ENCODE measurements around the gene MCF2L2.

DNA sequence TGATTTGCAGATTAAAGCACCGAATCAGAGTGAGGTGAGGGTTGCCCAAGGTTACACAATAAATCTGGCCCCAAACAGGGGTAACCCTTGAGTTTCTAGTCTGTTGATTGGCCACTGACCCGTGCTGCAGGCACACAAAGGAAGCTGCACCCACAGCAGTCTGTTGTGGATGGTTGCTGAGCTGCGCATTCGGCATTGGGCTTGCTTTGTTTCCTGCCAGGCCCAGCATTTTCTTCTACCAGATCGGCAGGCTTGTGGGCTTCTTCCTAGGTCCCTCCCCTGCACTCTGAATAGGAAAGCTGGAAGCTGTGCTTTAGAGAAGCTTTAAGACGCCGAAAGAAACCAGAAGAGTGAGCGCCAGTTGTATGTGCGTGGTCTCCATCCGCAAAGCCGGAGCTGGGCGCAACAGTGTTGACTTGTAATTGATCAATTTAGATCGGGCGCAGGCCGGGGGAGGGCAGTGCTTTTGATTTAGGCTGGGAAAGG, 163.2 kb downstream of the MCF2L2 start:
- TF ChIP-seq, protein P1, sequence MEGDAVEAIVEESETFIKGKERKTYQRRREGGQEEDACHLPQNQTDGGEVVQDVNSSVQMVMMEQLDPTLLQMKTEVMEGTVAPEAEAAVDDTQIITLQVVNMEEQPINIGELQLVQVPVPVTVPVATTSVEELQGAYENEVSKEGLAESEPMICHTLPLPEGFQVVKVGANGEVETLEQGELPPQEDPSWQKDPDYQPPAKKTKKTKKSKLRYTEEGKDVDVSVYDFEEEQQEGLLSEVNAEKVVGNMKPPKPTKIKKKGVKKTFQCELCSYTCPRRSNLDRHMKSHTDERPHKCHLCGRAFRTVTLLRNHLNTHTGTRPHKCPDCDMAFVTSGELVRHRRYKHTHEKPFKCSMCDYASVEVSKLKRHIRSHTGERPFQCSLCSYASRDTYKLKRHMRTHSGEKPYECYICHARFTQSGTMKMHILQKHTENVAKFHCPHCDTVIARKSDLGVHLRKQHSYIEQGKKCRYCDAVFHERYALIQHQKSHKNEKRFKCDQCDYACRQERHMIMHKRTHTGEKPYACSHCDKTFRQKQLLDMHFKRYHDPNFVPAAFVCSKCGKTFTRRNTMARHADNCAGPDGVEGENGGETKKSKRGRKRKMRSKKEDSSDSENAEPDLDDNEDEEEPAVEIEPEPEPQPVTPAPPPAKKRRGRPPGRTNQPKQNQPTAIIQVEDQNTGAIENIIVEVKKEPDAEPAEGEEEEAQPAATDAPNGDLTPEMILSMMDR (IDR thresholded peaks at IDR 0.05): no peak
- TF ChIP-seq POLR2A (IDR thresholded peaks at IDR 0.05): no peak

Data from uterus (tissue), 2 donors.